ENCODE data around the gene SPTB.
A peak's percentile ranks its signal among the peaks of the same experiment; 100 is the strongest.
"Not testable (repeated sequence)": the region's sequence is repeated elsewhere in the genome, so short reads cannot be mapped to it uniquely, and the experiment has no call there.

Gene SPTB

DNA sequence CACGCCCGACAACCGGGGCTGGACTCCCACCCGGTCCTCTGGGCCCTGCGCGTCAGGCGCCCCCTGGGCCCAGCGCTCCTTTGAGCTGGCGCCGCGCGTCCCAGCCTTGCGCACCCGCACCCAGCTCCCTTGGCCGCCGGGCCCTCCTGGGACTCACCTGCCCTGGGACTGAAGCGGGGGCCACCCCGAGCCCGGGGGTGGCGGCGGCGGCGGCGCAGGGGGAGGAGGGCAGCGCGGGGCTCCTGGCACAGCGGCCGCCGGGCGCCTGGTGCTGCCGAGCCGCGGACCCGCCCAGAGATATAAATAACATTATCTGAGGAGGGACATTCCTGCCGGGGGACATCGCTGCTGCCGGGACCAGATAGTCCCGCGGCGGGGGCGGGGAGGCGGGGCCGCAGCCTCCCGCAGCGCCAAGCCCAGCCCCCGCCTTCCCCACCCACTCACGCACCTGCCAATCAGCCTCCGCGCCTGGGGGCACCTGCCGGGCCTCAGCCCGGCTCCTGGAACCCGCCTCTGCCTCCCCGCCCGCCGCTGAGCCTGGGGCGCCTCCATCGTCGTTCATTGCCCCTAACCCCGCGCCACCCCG, at the start of gene SPTB:
TSS of gene SPTB (minus strand) at position 273 of the 586 bp plus-strand sequence. CDS start 56,813 bp downstream, outside the sequence.
- peak; percentile 77 for DNase-seq

GRCh38 chr14:64929014-64929359, 49.3 kb upstream of the SPTB start:
- DNase-seq, result no peak

- DNase-seq, result no peak
These were observed 48.7 kb upstream of the SPTB start for GRCh38 chr14:64928239-64929013.

DNA sequence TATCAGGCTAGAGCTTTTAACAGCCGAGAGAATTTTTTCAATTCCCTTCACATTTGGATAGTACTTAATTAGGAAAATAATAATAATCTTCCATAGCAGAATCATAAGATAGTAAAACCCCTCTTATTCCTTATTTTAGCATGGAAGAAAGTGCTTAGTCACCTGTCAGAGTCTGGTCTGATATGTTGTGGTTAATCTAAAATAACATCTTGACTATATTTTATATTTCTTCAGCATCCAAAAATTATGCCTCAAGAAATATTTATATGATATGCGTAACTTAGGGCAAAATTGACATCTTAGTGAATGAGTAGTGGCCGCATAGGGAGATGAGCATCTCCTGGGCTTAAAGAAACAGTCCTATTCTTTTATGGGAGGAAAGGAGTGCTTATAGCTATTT, 47.3 kb upstream of the SPTB start:
- DNase-seq, result no peak

DNA sequence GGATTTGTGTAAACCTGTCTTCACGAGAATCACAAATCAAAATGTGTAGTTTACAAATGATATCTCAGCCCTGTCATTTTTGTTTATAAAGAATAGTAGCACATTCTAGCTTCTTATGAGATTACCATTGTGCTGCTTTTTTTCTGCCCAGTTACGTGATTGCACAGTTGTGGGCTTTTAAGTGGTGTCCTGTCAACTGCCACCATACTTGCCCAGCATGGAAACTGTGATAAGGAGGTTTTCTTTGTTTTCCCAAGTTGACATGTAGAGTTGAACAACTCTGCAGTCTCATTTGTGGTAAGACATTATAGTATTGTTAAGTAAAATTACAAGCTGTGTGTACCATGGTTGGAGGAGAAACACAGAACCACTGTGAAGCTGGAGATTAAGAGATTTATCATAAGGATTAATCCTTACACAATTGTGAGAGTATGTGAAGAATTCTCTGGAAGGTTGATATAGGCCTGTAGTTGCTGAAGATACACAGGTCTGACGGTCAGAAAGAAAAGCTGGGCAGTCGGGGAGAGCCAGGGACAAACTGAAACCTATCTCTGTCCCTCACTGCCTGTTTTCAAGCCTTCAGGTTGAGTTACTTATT, 46.8 kb upstream of the SPTB start:
- DNase-seq, result no peak

DNA sequence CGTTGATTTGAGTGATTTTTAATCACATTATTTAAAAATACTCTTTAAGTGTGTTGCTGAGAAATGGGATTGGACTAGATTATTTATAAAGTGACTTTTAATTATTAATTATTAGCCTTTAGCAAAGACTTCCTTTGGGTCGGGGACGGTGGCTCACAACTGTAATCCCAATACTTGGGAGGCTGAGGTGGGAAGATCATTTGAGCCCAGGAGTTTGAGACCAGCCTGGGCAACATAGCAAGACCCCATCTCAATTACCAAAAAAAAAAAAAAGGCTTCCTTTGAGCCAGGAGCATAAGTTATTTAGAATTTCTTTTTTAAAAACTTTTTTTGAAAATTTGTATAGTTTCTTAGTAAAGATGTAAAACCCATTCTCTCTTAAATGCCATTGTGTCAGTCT, 43.3 kb upstream of the SPTB start:
- no peak for DNase-seq

GRCh38 chr14:64920465-64920864, 40.8 kb upstream of the SPTB start:
- no peak for DNase-seq

- no peak for DNase-seq
These were observed 39.9 kb upstream of the SPTB start for GRCh38 chr14:64919618-64920017.

DNA sequence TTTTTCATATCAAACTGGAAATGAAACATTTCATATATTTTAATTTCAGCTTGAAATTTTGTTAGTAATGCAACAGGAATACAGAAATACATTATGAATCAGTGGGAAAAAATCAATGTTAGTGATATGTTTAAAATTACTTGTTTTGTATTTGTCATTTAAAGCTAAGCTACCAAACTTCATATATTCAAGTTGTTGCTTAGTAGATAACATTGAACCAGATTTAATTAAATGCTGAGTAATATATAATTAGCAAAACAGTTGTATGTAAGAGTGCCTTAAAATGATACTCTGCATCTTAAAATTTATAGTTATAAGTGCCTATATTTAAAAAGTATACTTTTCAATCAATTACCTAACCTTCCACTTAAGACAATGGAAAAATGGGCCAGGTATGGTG, 39.5 kb upstream of the SPTB start:
- no peak for DNase-seq

- DNase-seq, result no peak
These were observed 38.5 kb upstream of the SPTB start for GRCh38 chr14:64918216-64918615.

DNA sequence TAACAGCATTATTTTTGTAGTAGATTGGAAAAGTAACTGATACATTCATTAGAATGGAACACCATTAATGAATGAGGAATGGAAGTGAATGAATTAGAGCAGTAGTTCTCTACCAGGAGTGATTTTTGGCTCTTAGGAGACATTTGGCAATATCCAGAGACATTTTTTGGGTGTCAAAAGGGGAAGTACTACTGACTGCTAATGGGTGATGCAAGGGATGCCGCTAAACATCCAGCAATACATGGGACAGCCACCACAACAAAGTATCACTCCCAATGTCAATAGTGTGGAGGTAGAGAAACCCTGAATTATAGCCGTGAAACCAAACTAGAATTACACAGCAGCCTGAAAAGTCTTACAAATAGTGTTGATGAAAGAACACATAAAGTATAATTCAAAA, 36.1 kb upstream of the SPTB start:
- DNase-seq, result no peak

- no peak for DNase-seq
These were observed 35.3 kb upstream of the SPTB start for GRCh38 chr14:64915029-64915424.

- peak; percentile 100 for DNase-seq
These were observed 34.7 kb upstream of the SPTB start, which contains the start of gene CHURC1 for GRCh38 chr14:64914237-64915028. Gene CHURC1, plus strand, starts transcription at chr14:64914455. Its CDS starts 41 bp downstream, at chr14:64914496.

GRCh38 chr14:64913477-64913876, 33.8 kb upstream of the SPTB start:
- not testable (repeated sequence) for DNase-seq

- DNase-seq, result no peak
These were observed 32.6 kb upstream of the SPTB start for GRCh38 chr14:64912261-64912660.

GRCh38 chr14:64910847-64911495, 31.3 kb upstream of the SPTB start:
- peak; percentile 38 for DNase-seq

- DNase-seq, result no peak
These were observed 26.3 kb upstream of the SPTB start for GRCh38 chr14:64906022-64906421.

DNA sequence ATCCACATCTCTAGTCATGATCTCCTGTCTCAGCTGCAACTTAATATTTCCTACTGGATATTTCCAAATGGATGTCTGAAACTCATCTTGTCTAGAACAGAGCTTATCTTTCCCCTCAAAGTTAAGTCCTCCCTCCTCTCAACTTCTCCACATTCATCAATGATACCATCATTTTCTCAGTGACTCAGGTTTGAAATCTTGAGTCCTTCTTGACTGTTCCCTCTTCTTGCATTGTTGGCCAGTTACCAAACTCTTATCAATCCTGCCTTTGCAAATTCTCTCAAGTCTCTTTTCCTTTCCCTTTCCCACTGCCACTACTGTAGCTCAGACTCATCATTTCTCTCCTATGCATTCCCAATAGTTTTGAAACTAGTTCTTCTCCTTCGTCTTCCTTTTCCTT, 20.3 kb upstream of the SPTB start:
- DNase-seq, result no peak

- peak; percentile 76 for DNase-seq
These were observed 12.2 kb upstream of the SPTB start for GRCh38 chr14:64891839-64892375.

DNA sequence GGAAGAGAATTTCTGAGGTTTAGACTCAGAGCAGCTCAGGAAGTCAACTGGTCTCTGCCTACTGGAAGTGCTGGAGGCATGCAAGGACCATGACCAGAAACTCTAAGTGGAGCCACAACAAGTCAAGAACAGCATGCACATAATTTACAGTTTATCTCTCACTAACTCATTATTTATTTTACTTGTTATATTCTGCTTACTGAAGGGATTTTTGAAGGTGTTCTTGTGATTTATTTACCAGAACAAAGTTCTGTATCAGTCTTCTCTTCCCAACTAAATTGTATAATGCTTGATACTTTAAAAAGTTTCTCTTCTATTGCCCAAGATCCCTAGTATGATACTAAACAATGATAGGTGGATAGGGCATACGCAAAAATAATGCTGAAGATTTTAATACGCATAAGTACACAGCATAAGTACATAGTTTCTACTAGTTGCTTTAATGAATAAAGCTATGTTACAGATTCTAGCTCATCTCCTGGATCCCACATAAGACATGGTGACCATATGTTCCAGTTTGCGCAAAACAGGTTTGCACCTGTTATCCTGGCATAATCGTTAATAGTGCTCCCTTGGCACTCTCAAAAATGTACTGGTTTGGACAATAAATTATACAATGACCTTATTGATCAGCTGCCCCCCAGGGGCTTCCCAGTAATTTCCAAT, 11.6 kb upstream of the SPTB start:
- peak; percentile 68 for DNase-seq

DNA sequence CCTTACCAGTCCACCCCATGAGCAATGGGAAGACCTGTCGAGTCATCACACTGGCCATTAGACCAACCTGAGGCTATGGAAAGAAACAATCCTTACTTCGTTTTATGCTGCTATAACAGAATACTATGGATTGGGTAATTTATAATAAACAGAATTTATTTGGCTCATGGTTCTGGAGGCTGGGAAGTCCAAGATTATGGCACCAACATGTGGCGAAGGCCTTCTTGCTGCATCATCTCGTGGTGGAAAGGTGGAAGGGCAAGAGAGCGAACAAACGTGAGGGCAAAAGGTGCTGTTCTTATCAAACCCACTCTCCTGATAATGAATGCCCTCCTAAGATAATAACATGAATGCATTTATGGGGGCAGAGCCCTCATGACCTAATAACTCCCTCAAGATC, 9.6 kb upstream of the SPTB start:
- no peak for DNase-seq

GRCh38 chr14:64885559-64885958, 5.9 kb upstream of the SPTB start:
- no peak for DNase-seq
